Bronchial smooth muscle cell (primary cell): ENCODE results near the gene NAA15. TPM values are rescaled to one million over a fixed set of nuclear protein-coding genes. Genes with fewer than 3 reads are reported as not detected.

ENCODE experiments used
- total RNA-seq: library from RNA; depleted of rRNA; stranded (reverse); fragments of >200 nt; gene quantifications from 2 replicates; pipeline ENCODE4 v1.2.1, GENCODE V29; 2014

The NAA15 gene
- 12.5 and 18.0 TPM in 2 replicates for total RNA-seq

DNA sequence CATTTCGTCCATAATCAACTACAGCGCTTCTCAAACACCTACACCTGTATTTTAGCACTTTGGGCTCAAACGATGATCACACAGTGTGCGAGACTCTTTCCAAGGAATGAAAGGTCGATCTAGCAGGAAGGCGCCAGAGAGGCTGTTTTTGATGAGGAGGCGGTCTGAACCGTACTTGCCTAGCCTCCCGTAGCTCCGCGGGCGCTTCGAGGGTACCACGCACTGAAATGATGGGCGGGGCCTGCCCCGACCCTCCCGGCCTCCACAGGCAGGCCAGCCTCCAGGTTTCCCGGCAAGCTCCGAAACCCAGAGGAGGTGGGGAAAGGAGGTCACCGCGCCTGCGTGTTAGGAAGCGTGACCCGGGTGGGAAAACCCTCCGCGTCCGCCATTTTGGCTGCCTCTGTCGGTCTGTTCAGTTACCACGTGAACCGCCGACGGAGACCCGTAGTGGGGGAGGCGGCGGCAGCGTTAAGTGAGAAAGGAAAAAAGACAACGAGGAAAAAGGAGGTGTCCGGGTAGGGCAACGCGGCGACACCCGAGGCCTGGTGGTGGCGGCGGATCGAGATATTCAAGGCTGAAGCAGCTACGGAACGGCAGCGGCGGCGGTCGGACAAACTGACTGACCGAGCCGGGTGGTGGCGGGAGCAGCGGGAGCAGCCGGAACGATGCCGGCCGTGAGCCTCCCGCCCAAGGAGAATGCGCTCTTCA, at the start of gene NAA15:
Gene NAA15 (plus strand): TSS at position 393 of the 708 bp plus-strand sequence. CDS start 273 bp downstream, at position 666.

DNA sequence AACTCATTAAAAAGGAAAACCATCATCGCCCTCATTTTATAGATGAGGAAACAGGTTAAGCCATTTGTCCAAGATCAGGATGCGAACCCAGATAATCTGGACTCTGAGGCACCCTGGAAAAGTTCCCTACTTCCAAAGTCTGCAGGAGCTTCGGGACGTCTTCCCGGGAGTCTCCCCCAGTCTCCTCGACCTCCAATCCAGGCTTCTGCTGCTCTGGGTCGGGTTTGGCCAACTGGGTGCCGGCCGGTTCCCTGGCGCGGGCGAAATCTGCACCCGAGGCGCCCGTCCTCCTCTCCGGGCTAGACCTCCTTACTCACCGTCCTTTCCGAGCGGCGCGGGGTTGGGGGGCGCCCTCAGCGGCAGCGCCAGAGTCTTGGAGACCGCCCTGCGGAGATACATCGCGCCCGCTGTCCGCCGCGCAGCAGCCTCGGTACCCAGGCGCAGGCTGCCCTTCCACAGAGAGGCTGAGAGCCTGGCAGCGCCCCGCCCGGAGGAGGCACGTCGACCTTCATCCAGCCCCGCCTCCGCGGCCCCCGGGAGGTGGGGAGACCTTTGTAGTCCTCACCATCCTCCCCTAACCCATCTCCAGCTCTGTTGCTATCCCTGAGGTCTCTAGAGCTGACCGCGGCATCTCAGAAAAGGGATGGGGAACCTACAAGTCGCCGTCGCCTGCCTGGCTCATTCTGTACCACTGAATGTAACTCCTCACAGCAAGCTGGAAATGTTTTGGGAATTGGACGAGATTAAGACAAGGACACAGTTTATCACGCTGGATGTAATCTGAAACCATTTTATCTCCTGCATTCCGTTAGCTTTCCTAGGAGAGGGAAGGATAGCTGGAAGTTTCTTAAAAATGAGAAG, 21.3 kb upstream of the NAA15 start, which contains the start of gene MGARP:
Gene MGARP (minus strand): TSS at position 466 of the 861 bp plus-strand sequence. CDS start 67 bp downstream, at position 399.

DNA sequence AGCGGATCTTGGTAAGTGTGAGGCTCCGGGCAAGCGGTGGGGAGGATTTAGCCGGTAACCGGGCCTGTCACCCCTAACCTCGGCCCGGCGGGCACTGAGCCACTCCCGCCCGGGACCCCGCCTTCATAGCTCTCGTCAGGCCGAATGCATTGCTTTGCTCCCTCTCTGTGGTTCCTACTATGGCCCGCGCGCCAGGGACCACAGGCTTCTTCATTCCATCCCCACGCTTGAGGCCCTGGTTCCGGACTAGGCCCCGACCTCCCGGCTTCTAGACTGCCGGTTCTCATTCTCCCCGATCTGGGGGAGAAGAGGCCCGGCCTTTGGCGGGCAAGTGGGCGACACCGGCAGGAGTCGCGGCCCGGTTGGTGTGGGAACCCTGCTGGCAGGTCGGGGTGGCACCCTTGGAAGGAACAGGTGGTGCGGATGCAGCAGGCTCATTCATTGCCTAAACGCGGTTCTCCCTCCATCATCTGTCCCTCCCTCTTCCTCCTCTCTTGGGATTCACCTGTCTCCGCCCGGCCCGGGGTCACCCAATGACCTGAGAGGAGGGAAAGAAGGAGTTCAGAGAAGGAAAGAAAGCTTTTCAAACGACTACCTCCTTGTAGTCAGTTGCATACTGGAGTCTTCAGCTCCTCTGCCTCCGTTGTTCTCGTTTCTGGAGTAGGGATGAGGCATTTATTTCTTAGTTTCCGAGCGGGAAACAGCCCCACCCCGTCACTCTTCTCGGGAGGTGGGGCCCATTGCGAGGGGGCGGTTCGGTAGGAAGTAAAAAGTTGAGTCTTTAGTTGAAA, 711 bp downstream of the NAA15 start, which contains the start of gene NDUFC1:
Gene NDUFC1 (minus strand): TSS at position 657 of the 791 bp plus-strand sequence. CDS start 6,679 bp downstream, outside the sequence.

DNA sequence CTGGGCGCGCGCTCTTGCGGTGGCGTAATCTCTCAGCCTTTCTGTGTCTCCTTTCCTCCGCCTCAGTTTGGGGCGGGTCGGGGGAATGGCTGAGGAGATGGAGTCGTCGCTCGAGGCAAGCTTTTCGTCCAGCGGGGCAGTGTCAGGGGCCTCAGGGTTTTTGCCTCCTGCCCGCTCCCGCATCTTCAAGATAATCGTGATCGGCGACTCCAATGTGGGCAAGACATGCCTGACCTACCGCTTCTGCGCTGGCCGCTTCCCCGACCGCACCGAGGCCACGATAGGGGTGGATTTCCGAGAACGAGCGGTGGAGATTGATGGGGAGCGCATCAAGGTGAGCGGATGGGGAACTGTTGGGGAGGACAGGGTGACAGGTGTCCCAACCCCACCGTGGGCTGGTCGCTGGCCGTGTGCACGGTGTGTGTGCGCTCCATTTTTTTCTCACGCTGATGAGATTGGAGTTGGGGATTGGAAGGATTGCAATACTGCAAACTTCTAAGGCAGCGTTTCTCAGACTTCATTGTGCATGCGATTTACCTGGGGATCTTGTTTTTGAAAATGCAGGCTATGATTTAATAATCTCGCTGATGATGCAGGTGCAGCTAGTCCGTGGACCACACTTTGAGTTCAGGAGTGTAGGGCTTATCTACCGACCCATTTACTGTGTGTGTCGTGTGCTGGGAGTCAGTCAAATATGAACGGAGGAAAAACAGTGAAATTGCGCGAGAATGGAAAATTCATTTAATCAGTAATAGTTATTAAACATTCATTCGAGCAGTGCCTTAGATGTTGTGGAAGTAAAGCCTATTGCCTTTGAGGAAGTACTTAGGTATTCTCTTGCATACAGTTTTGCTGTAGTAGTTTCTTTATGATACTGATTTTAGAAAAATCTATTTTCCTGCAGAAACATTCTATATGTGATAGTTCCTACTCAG, 153.1 kb downstream of the NAA15 start, which contains the start of gene RAB33B:
Gene RAB33B (plus strand): TSS at position 11 of the 935 bp plus-strand sequence. CDS start 75 bp downstream, at position 86.

Other genes with a start within 250 kb of the NAA15 start
- gene ELF2, start 124.3 kb upstream of the NAA15 start, total RNA-seq: 32.6 and 45.4 TPM in 2 replicates
- 4.0 and 10.1 TPM in 2 replicates for gene MGARP, start 21.3 kb upstream of the NAA15 start, total RNA-seq
- 41.7 and 52.3 TPM in 2 replicates for gene NDUFC1, start 972 bp downstream of the NAA15 start, total RNA-seq
- gene RAB33B, start 152.6 kb downstream of the NAA15 start, total RNA-seq: 8.7 and 8.8 TPM in 2 replicates